GM12878 (cell line): Measurements from ENCODE around the gene MAEL. TPM values are rescaled to one million over a fixed set of nuclear protein-coding genes. Genes with fewer than 3 reads are reported as not detected.

Source experiments
- ATAC-seq: fragments of 200-7000 bp; cut with Tn5 transposase; 3 replicates; pipeline ENCODE4 v1.9.1; 2020; ENCODE audit warnings: mild to moderate bottlenecking, moderate library complexity
- BruUV-seq: library from RNA; stranded (reverse); fragments of 400-500 nt; replicated peaks from 2 replicates; lab custom pipeline; 2021; lab: Mats Ljungman, UMichigan
- CTCF ChIA-PET: fragments of 300-600 bp; sonication (Branson Sonifier 250); formaldehyde crosslinking; extraction: SDS; loops from one replicate; lab custom pipeline; 2021; ENCODE audit warnings: inconsistent platforms; lab: Yijun Ruan, JAX
- POLR2A ChIA-PET: fragments of 350-600 bp; formaldehyde crosslinking; extraction: SDS; loops from one replicate; lab custom pipeline; 2021; ENCODE audit warnings: inconsistent platforms; lab: Charles Lee
- RAD21 ChIA-PET: fragments of 300-600 bp; sonication (Branson Sonifier 250); formaldehyde crosslinking; loops from one replicate; lab custom pipeline; 2023; ENCODE audit warnings: antibody characterized with exemption; ENCODE audit not compliant: unreplicated experiment; lab: Charles Lee
- SMC1A ChIA-PET: fragments of 300-600 bp; sonication (Branson Sonifier 250); formaldehyde crosslinking; loops from one replicate; lab custom pipeline; 2023; ENCODE audit not compliant: unreplicated experiment, uncharacterized antibody; lab: Charles Lee
- DNase-seq: peaks from one replicate; pipeline ENCODE4 v3.0.0-alpha.2; 2011; ENCODE audit warnings: low read depth, low spot score
- FAIRE-seq: peaks from 3 replicates; lab custom pipeline; 2011; peaks lifted over from hg19 to GRCh38; lab: Jason Lieb, UNC
- H2AFZ ChIP-seq: 2 replicates; pipeline ENCODE4 v1.6.0; 2011; ENCODE audit warnings: low read depth, low read length, control low read depth; ENCODE audit not compliant: control insufficient read depth
- H3K27ac ChIP-seq: 2 replicates; pipeline ENCODE4 v1.5.1; 2011; ENCODE audit warnings: control low read depth; ENCODE audit not compliant: control insufficient read depth, insufficient read depth
- H3K27me3 ChIP-seq, 2 experiments: replicated peaks in 1 of 2; 2 replicates each; pipeline versions ENCODE4 v1.6.0 to v1.6.1; 2011; ENCODE audit warnings: low read length in 1 of 2; ENCODE audit not compliant: control insufficient read depth in 2 of 2, insufficient read depth in 2 of 2
- H3K36me3 ChIP-seq, 2 experiments: 2 replicates each; pipeline ENCODE4 v1.5.1; 2011; ENCODE audit warnings: low read length in 1 of 2; ENCODE audit not compliant: control insufficient read depth in 2 of 2, insufficient read depth in 2 of 2
- H3K4me1 ChIP-seq: 2 replicates; pipeline ENCODE4 v1.6.1; 2011; ENCODE audit warnings: mild to moderate bottlenecking, low read length, moderate library complexity, mixed read lengths; ENCODE audit not compliant: control insufficient read depth, insufficient read depth
- H3K4me2 ChIP-seq: 2 replicates; pipeline ENCODE4 v1.6.0; 2011; ENCODE audit warnings: control low read depth; ENCODE audit not compliant: control insufficient read depth, insufficient read depth
- H3K4me3 ChIP-seq: fragments of 200-600 bp; sonication (generic); 2 replicates; pipeline ENCODE4 v1.5.1; 2016
- H3K79me2 ChIP-seq: 2 replicates; pipeline ENCODE4 v1.6.0; 2011; ENCODE audit warnings: low read length; ENCODE audit not compliant: control insufficient read depth, insufficient read depth
- H3K9ac ChIP-seq: 2 replicates; pipeline ENCODE4 v1.8.0; 2011; ENCODE audit warnings: low read length, control low read depth, mixed read lengths; ENCODE audit not compliant: control insufficient read depth, insufficient read depth
- H3K9me3 ChIP-seq: replicated peaks from 3 replicates; pipeline ENCODE4 v1.5.1; 2011; ENCODE audit warnings: mild to moderate bottlenecking, low read length; ENCODE audit not compliant: control insufficient read depth, insufficient read depth
- H4K20me1 ChIP-seq: 2 replicates; pipeline ENCODE4 v1.6.0; 2011; ENCODE audit not compliant: control insufficient read depth, insufficient read depth
- BCL11A ChIP-seq: IDR thresholded peaks from 2 replicates; pipeline ENCODE4 v1.6.1; 2011; ENCODE audit warnings: low read depth, low read length
- CEBPB ChIP-seq, 2 experiments: fragments of 150-350 bp in 1 of 2; IDR thresholded peaks; 2 replicates each; pipeline ENCODE4 v1.6.1; 2012 to 2014; ENCODE audit warnings: low read depth in 2 of 2, low read length in 2 of 2, borderline replicate concordance in 1 of 2, inconsistent platforms in 1 of 2
- JUNB ChIP-seq: IDR thresholded peaks from 2 replicates; pipeline ENCODE4 v1.6.1; 2016; ENCODE audit warnings: antibody characterized with exemption, mild to moderate bottlenecking
- MTA2 ChIP-seq: fragments of 450-650 bp; IDR thresholded peaks from 2 replicates; pipeline ENCODE4 v1.6.1; 2016; ENCODE audit warnings: low read depth, mild to moderate bottlenecking, moderate library complexity
- RCOR1 ChIP-seq: conservative IDR thresholded peaks from 2 replicates; pipeline ENCODE4 v1.6.1; 2012; ENCODE audit warnings: low read depth, low read length, improper control_type of control experiment
- RELA ChIP-seq: fragments of 450-650 bp; IDR thresholded peaks from 2 replicates; pipeline ENCODE4 v1.8.0; 2014; ENCODE audit warnings: borderline replicate concordance; ENCODE audit not compliant: partially characterized antibody
- SIN3A ChIP-seq: IDR thresholded peaks from 2 replicates; pipeline ENCODE4 v1.6.1; 2012; ENCODE audit warnings: low read depth, low read length, improper control_type of control experiment
- SMAD5 ChIP-seq: IDR thresholded peaks from 2 replicates; pipeline ENCODE4 v1.6.1; 2016; ENCODE audit warnings: antibody characterized with exemption, low read depth
- USF1 ChIP-seq: IDR thresholded peaks from 2 replicates; pipeline ENCODE4 v1.6.1; 2011; ENCODE audit warnings: borderline replicate concordance, low read depth, mild to moderate bottlenecking, moderate library complexity, mixed read lengths, low read length; ENCODE audit not compliant: insufficient read depth; ENCODE audit errors: extremely low read length
- WRNIP1 ChIP-seq: IDR thresholded peaks from 2 replicates; pipeline ENCODE4 v1.6.1; 2011; ENCODE audit warnings: low read depth, low read length, improper control_type of control experiment, borderline replicate concordance
- WGBS: methylation state at CpG from one replicate; pipeline ENCODE4 v1.1.6; 2016; ENCODE audit warnings: low lambda C conversion rate; ENCODE audit not compliant: insufficient replicate concordance, insufficient coverage; ENCODE audit errors: missing lambda C conversion rate; 5-methylcytosine and 5-hydroxymethylcytosine counted together
- in situ Hi-C: fragments of 300-500 bp; cut with MboI; formaldehyde crosslinking; loops from 9 replicates; pipeline ENCODE4 v1.14.3; 2018; ENCODE audit warnings: mixed read lengths
- intact Hi-C: fragments of 100-400 bp; cut with micrococcal nuclease; formaldehyde crosslinking; loops from one replicate; pipeline ENCODE4 v1.14.2; 2022; ENCODE audit not compliant: unreplicated experiment
- polyA plus RNA-seq, 11 experiments: library from polyadenylated mRNA; depleted of rRNA in 4 of 11; unstranded in 6 of 11; stranded (reverse) in 5 of 11; fragments of >200 nt; fragmentation: Nextera tagmentation in 4 of 11; fragmentation: Illumina TruSeq in 1 of 11; extraction: Ambion mirVana in 4 of 11; extraction: Trizol in 1 of 11; gene quantifications; 1 replicate in 1 of 11; 2 replicates in 10 of 11; pipeline versions ENCODE4 v1.2.1 to v1.2.3, GENCODE V29; 2011 to 2016; ENCODE audit warnings: inconsistent platforms in 2 of 11, missing spikeins in 2 of 11, low read depth in 1 of 11
- total RNA-seq, 4 experiments: library from RNA; depleted of rRNA in 3 of 4; stranded (reverse); fragments of >200 nt in 3 of 4; fragmentation: Illumina TruSeq in 1 of 4; extraction: Trizol in 1 of 4; gene quantifications; 2 replicates each; pipeline versions ENCODE4 v1.2.1 to v1.2.3, GENCODE V29; 2013 to 2021

Gene MAEL
- total and polyA plus RNA-seq, 10 of the 15 experiments (the other 5 are each of a cell fraction or from before 2014, with no cell fraction given): 0.10 to 0.43 (median 0.24) TPM; not detected in 2

- RAD21 ChIA-PET: interaction anchor here (1.0 kb wide), 1 partner anchor 67 kb away, joined by 3 read pairs; no protein-coding TSS in a partner anchor
- peaks cover 18% of the 10 kb centered on the region for H3K4me1 ChIP-seq
- no peaks in the 10 kb centered on the region for H4K20me1 ChIP-seq
- FAIRE-seq: no peak
- H3K4me2 ChIP-seq: no peak overlapping the region; the same call in 1 of the 2 replicates
- no peak overlapping the region for H2AFZ ChIP-seq
- H3K4me3 ChIP-seq: no peak overlapping the region
- peaks cover 0 to 7% of the 10 kb centered on the region in 2 experiments for H3K27me3 ChIP-seq
- WGBS: 87% methylated on average over 2 of the region's 2 CpGs
- in situ Hi-C loops (no loop called here), intact Hi-C loops (loop anchor here (5.0 kb wide), 1 partner anchor 79 kb away; no protein-coding TSS in a partner anchor)
- no peak for ATAC-seq
- H3K27ac ChIP-seq: no peak overlapping the region
- no peak for DNase-seq
- H3K9ac ChIP-seq: no peak overlapping the region
- POLR2A ChIA-PET: no interaction called here
- TF ChIP-seq CEBPB (IDR thresholded peaks at IDR 0.05; ENCODE audit: borderline replicate concordance in 1 of 2, low read depth in 2 of 2, low read length in 2 of 2) (no peak), BCL11A (no peak), WRNIP1 (no peak), JUNB (no peak), SMAD5 (no peak), SIN3A (no peak), RELA (no peak), USF1 (no peak), MTA2 (no peak), RCOR1 (no peak)
- H3K36me3 ChIP-seq: no peaks in the 10 kb centered on the region
- H3K9me3 ChIP-seq: no peaks in the 10 kb centered on the region
- 0 out of 2 replicates have a peak, but pooled peaks cover 3% of the 10 kb centered on the region for H3K79me2 ChIP-seq
- BruUV-seq: no TSS peak
- CTCF ChIA-PET: interaction anchor here (1.1 to 1.7 kb wide), 2 partner anchors 68 to 81 kb away, joined by 5 to 6 read pairs; no protein-coding TSS in a partner anchor
- SMC1A ChIA-PET: interaction anchor here (1.7 to 1.8 kb wide), 2 partner anchors 80 to 81 kb away, joined by 5 to 8 read pairs; no protein-coding TSS in a partner anchor
Measured at GRCh38 chr1:166977951-166978350, 11.1 kb upstream of the MAEL start.
